GM19025 (cell line): ENCODE results near the gene PPCDC.

Source experiments
- ATAC-seq: cut with Tn5 transposase; IDR thresholded peaks from one replicate; pipeline ENCODE4 v1.9.1; 2021; ENCODE audit warnings: mild to moderate bottlenecking, low read depth, moderate library complexity; ENCODE audit not compliant: unreplicated experiment

Gene PPCDC, protein sequence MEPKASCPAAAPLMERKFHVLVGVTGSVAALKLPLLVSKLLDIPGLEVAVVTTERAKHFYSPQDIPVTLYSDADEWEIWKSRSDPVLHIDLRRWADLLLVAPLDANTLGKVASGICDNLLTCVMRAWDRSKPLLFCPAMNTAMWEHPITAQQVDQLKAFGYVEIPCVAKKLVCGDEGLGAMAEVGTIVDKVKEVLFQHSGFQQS

DNA sequence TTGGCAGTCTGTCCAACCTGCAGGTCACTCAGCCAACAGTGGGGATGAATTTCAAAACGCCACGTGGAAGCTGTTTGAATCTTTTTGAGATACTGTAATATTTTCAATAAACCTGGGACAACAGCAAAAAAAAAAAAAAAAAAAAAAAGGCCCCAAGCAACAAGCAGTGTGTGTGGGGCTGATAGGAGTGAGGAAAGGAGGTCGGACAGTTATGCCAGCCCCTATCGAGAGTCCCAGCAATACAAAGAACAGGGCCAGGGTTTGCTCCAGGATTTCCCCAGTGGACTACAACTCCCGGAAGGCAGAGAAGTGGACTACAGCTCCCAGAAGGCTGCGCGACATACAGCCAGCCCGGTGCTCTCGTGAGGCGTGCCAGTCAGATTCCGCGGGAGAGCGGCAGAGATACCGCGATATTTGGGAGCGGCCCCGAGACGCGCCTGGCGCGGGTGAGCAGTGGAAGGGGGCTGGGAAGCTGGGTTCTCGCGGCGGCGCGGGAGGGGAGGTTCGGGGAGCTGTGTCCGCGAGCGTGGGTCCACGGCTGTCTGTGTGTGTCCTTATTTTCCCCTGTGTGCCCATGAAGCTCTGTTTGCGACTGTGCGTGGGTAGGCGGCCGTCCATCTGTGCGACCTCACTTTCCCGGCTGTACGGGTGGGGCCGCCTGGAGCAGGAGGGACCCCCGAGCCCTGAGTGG lies at the start of gene PPCDC:
Gene PPCDC (plus strand): TSS at position 410 of the 691 bp plus-strand sequence. CDS start 4,729 bp downstream, outside the sequence.
- peak; percentile 86 for ATAC-seq

DNA sequence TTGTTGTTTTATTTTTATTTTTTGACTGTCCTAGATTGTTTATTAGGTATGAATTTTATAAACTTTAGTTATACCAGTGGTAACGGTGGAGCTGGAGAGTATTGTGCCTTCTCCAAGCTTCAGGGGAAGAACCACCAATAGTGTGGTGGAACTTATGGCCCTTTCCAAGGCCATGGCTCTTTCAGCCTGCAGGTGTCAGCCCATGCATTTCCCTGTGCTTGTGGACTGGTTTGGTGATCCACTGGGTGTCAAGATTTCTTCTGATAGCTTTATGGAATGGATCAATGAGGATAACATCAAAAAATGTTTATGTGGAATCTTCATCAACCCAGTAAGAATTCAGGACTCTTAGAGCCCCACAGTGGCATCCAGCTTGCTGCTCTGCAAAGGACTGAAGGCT lies 47.2 kb upstream of the PPCDC start:
- no peak for ATAC-seq

DNA sequence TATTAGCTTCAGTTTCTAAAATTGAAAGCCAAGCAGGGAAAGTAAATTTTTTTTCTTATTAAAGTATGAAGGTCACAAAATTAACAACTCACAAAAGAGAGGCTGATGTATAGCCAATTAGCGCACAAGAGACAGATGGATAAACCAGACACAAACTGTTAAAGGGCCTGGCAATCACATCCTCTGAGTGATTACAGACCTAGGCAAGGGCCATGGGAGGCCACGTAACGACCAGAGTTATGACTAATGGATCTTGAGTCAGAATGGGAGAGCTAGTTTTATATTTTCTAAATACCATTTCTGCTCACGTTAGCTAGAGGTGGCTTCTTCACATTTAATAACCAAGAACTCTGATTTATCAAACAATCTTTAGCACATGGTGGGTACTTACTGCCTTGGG lies 45.8 kb upstream of the PPCDC start:
- no peak for ATAC-seq

DNA sequence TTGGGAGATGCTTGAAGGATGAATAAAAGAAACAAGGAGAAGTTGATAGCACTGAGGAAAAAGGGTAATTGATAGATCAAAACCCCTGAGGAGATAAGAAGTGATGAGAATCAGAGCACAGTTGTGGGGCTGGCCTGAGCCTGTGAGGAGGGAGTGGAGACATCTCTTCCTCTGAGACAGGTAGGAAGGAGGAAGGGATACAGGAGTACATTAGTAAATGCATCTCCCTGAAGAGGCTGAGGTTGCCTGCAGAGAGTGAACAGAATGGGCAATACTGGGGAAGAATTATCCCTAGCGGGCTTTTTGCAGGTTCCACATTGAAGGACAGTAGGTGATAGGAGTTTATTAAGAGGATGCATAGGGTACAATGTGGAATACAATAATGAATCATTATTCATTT lies 45.3 kb upstream of the PPCDC start:
- ATAC-seq: no peak

GRCh38 chr15:74978503-74978902 lies 44.9 kb upstream of the PPCDC start:
- ATAC-seq: no peak

GRCh38 chr15:74982183-74982582 lies 41.2 kb upstream of the PPCDC start:
- no peak for ATAC-seq

DNA sequence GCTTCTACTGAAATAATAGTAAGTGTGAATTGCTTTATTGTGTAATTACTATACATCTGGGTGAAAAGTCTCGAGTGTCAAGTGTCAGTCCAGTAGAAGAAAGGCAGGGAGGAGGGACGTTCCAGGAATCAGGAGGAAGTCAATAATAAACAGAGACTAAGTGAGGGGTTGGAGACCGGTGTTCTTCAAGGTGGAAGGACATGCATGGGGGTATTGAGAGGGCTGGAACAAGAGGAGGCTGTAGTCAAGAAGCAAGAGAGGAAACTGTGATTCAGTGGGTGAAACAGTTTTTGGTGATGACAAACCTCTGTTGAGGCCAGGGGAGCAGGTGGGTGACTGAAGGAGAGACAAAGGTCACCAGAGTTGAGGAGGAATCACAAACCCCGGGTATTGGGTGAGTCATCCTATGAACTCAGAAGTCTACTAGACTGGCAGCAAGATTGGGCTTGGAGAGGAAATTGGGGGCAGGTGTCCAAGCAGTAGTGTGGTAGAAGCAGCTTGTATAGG lies 39.6 kb upstream of the PPCDC start:
- ATAC-seq: peak; percentile 55

GRCh38 chr15:74988007-74988800 lies 35.2 kb upstream of the PPCDC start:
- no peak for ATAC-seq

GRCh38 chr15:74989527-74989926 lies 33.9 kb upstream of the PPCDC start:
- no peak for ATAC-seq

- no peak for ATAC-seq
Measured at GRCh38 chr15:74992619-74993018, 30.8 kb upstream of the PPCDC start.

DNA sequence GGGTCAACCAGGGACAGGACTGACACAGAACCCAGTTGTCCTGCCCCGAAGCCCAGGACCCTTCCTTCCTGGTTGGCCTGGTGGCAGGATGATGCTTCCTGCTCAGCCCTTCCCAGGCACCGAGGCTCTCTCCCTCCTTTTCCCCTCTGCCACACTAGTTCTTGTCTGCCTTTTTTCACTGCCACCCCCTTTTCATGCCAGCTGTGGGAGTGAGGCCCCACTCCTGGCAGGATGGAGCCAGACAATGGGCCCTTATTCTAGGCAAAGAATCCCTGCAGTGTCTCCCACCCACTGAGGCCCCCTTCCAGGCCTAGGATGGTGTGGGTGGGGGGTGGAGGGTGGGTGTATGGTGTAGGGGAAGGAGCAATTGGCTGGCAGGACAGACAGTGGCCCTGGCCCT lies 29.2 kb upstream of the PPCDC start:
- ATAC-seq: no peak

DNA sequence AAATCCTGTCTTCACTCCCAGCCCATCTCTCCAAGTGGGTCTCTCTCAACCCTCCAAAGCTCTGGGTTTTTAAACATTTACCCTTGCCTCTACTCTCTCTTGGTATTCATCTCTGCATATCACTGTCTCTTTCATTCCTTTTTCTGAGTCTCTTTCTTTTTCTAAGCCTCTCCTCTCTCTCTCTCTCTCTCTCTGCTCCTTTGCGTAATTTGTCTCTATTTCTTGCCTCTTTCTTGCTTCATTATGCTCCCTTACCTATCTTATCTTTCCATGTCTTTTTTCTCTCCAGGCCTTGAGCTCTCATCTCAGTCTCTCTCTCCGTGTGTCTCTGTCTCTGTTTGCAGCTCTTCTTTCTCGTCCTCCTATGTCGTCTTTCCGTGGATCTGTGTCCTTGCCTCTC lies 28.7 kb upstream of the PPCDC start:
- ATAC-seq: no peak

- ATAC-seq: peak; percentile 58
Measured at GRCh38 chr15:74995182-74995778, 28.1 kb upstream of the PPCDC start, which contains the start of gene SCAMP5. Gene SCAMP5 (plus strand): TSS chr15:74995563. CDS start chr15:75011840, 16,277 bp downstream.

GRCh38 chr15:74995779-74996765 lies 27.3 kb upstream of the PPCDC start:
- no peak for ATAC-seq

DNA sequence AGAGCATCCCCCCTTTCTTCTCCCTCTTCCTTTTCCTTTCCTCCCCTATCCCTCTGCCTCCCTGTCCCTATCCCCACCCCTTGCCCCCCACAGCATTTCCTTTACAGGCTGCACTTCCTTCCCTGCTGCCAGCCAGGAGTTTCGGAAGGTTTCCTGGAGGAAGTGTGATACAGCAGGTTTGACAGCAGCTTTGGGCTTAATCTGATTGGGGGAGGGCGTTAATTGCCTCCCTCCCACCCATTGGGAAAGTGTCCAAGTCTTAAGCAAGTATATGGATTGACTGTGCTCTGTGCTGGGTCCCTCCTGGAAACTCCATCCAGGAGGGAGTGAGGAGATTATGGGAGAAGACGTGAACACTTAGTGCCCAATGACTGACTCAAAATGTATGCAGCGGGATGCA lies 26.2 kb upstream of the PPCDC start:
- no peak for ATAC-seq

DNA sequence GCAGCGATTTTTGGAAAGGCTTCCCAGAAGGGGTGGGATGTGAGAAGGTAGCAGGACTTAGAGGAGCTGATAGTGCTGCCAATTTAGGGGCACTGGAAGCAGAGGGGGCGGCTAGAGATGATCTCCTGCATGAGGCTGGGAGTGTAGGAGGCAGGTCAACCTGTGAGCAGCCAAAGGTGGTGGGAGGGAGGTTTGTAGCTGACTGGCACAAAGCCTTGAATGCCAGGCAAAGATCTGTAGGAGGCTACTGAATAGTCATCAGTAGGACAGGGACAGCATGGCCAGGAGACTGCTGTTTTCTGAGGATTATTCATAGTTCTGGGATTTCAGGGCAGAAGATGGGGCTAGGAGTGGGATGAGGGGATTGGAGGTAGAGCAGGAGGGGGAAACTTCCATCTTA lies 25.8 kb upstream of the PPCDC start:
- ATAC-seq: no peak

DNA sequence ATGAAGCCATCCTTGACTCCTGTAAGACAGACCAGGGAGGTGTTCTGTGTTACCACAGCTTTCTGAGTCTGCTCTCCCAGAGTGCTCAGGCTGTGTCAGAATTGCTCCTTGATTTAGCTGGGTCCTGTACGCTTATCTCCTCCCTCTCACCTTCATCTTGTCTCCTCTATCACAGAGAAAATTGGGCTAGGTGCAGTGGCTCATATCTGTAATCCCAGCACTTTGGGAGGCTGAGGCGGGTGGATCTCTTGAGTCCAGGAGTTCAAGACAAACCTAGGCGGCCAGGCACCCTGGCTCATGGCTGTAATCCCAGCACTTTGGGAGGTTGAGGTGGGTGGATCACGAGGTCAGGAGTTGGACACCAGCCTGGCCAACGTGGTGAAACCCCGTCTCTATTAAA lies 22.1 kb upstream of the PPCDC start:
- no peak for ATAC-seq

DNA sequence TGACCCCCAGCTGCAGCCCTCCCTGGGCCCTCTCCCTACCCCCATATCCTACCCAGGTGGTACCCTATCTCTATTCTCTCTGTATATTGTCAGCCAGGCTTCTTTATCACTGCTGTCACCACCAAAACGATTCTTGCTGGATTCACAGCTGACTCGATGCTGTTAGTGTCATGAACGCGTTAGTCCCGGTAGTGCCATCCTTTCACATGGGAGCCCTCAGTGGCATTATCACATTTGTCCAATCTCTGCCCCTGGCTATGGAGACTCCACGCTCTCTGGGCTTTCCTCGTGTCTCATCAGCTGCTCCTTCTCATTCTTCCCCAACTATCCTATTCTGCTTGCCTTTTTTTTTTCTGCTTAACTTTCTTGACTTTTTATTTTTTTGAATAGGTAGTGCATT lies 21.0 kb upstream of the PPCDC start:
- no peak for ATAC-seq

DNA sequence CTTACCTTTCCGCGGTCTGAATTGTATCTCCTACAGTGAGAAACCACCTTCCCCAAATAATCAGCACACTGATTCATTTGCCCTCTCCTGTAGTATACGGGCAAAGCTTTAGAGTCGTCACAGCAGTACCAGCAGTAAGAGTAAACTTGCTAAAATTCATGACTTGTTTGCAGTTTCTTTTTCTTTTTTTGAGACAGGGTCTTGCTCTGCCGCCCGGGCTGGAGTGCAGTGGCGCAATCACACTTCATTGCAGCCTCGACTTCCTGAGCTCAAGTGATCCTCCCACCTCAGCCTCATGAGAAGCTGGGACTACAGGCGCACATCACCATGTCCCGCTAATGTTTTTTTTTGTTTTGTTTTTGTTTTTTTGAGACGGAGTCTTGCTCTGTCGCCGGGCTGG lies 16.2 kb upstream of the PPCDC start:
- ATAC-seq: no peak

- peak; percentile 23 for ATAC-seq
Measured at GRCh38 chr15:75008221-75008625, 15.2 kb upstream of the PPCDC start.
